RWPE2 (cell line): Measurements from ENCODE around the gene BMP5.
A peak's percentile ranks its signal among the peaks of the same experiment; 100 is the strongest.

Source experiments
- ATAC-seq: fragments of 200-7000 bp; cut with Tn5 transposase; 3 replicates; pipeline ENCODE4 v1.9.1; 2021; ENCODE audit warnings: low read depth
- DNase-seq: peaks from one replicate; pipeline ENCODE4 v3.0.0-alpha.2; 2020; ENCODE audit warnings: low spot score
- H3K27ac ChIP-seq: fragments of 450-650 bp; 2 replicates; pipeline ENCODE4 v1.5.1; 2017; ENCODE audit warnings: mild to moderate bottlenecking; ENCODE audit not compliant: poor library complexity, severe bottlenecking
- H3K27me3 ChIP-seq: fragments of 250-450 bp; sonication (Bioruptor Pico); 2 replicates; pipeline ENCODE4 v1.5.1; 2021; ENCODE audit warnings: mild to moderate bottlenecking, moderate library complexity; ENCODE audit not compliant: insufficient read depth, poor library complexity, severe bottlenecking
- H3K36me3 ChIP-seq: fragments of 250-450 bp; sonication (Bioruptor Pico); 2 replicates; pipeline ENCODE4 v1.5.1; 2020; ENCODE audit warnings: low read depth, mild to moderate bottlenecking, moderate library complexity
- H3K4me1 ChIP-seq: fragments of 250-450 bp; sonication (Bioruptor Pico); 2 replicates; pipeline ENCODE4 v1.5.1; 2021; ENCODE audit warnings: mild to moderate bottlenecking, moderate library complexity; ENCODE audit not compliant: insufficient read depth, poor library complexity, severe bottlenecking
- H3K4me3 ChIP-seq: fragments of 250-450 bp; sonication (Bioruptor Pico); 2 replicates; pipeline ENCODE4 v1.5.1; 2021; ENCODE audit warnings: mild to moderate bottlenecking, moderate library complexity; ENCODE audit not compliant: severe bottlenecking
- H3K9me3 ChIP-seq: fragments of 250-450 bp; sonication (Bioruptor Pico); 2 replicates; pipeline ENCODE4 v1.5.1; 2021; ENCODE audit warnings: mild to moderate bottlenecking, moderate library complexity; ENCODE audit not compliant: severe bottlenecking
- CTCF ChIP-seq: fragments of 450-650 bp; IDR thresholded peaks from one replicate; pipeline ENCODE4 v1.5.1; 2017; ENCODE audit warnings: mild to moderate bottlenecking, moderate library complexity; ENCODE audit not compliant: poor library complexity, severe bottlenecking

The BMP5 gene

GRCh38 chr6:55901765-55902270 lies 26.4 kb upstream of the BMP5 start:
- H3K4me1 ChIP-seq = peaks cover 11% of the 10 kb centered on the region
- no peak overlapping the region for H3K4me3 ChIP-seq
- ATAC-seq (no peak), DNase-seq (no peak)
- no peak for TF ChIP-seq CTCF
- no peak overlapping the region for H3K27ac ChIP-seq
- no peaks in the 10 kb centered on the region for H3K27me3 ChIP-seq
- no peaks in the 10 kb centered on the region for H3K9me3 ChIP-seq
- no peaks in the 10 kb centered on the region for H3K36me3 ChIP-seq

DNA sequence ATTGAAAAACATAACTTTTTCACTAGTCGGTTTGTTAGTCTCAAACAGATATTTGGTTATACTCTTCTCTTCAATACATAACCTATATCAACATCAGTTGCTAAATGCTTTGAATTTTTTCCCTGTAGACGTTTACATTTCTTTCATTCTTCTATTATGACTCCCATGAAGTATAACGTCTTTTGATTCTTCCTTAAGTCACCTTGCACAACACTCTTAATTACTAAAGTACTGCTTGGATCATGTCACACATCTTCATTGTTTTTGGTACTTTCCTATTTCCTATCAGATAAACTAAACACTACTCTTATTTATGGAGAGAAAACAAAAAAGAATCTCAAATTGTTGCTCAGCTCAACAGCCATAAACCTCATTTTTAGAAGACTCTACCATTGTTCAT lies 23.0 kb upstream of the BMP5 start:
- DNase-seq (no peak), ATAC-seq (peak; percentile 46)
- Histone ChIP-seq H3K36me3 (no peaks in the 10 kb centered on the region), H3K4me3 (no peak overlapping the region), H3K27me3 (no peaks in the 10 kb centered on the region), H3K9me3 (no peaks in the 10 kb centered on the region), H3K4me1 (peaks cover 11% of the 10 kb centered on the region), H3K27ac (peak overlapping the region; percentile 8)
- TF ChIP-seq CTCF = no peak

DNA sequence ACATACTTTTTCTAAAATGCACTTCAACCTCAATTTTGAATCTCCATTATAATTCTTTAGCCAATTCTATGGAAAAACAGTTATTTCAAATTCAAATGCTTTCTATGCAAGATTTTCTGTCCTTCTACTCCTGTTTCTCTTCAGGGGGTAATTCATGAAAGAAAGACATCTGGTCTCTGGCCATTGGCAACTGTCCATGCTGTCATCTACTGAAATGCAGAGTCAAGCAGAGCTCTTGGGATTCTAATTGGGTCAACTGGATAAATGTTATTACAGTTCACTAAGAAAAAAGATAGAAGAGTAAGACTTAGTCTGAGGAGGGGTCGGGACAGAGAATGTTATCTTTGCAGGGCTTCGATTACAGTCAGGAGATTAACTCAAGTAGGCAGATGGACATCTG lies 22.0 kb upstream of the BMP5 start:
- Histone ChIP-seq H3K9me3 (no peaks in the 10 kb centered on the region), H3K4me1 (peaks cover 11% of the 10 kb centered on the region), H3K27me3 (no peaks in the 10 kb centered on the region), H3K27ac (no peak overlapping the region), H3K4me3 (no peak overlapping the region), H3K36me3 (no peaks in the 10 kb centered on the region)
- TF ChIP-seq CTCF = no peak
- DNase-seq (no peak), ATAC-seq (no peak)

GRCh38 chr6:55895972-55896730 lies 20.8 kb upstream of the BMP5 start:
- H3K36me3 ChIP-seq = no peaks in the 10 kb centered on the region
- no peak overlapping the region for H3K27ac ChIP-seq
- ATAC-seq = no peak
- no peaks in the 10 kb centered on the region for H3K9me3 ChIP-seq
- H3K4me1 ChIP-seq = peaks cover 11% of the 10 kb centered on the region
- no peak overlapping the region for H3K4me3 ChIP-seq
- H3K27me3 ChIP-seq = no peaks in the 10 kb centered on the region
- no peak for DNase-seq
- no peak for TF ChIP-seq CTCF

GRCh38 chr6:55892749-55893357 lies 17.5 kb upstream of the BMP5 start:
- no peak for DNase-seq
- Histone ChIP-seq H3K4me1 (peaks cover under 1% of the 10 kb centered on the region), H3K36me3 (no peaks in the 10 kb centered on the region), H3K9me3 (no peaks in the 10 kb centered on the region), H3K27me3 (no peaks in the 10 kb centered on the region), H3K27ac (no peak overlapping the region), H3K4me3 (no peak overlapping the region)
- no peak for ATAC-seq
- no peak for TF ChIP-seq CTCF
